H9 (cell line): Measurements from ENCODE around the gene KBTBD6. TPM values are rescaled to one million over a fixed set of nuclear protein-coding genes. Genes with fewer than 3 reads are reported as not detected.
A peak's percentile ranks its signal among the peaks of the same experiment; 100 is the strongest.

Experiments
- DNase-seq: peaks from one replicate; pipeline ENCODE4 v3.0.0-alpha.2; 2017
- H2AFZ ChIP-seq: one replicate; pipeline ENCODE4 v1.6.1; 2013; ENCODE audit warnings: mild to moderate bottlenecking, low read length, control low read depth, moderate library complexity
- H2AK5ac ChIP-seq: 2 replicates; pipeline ENCODE4 v1.6.1; 2013; ENCODE audit warnings: low read length, control low read depth, mixed read lengths; ENCODE audit not compliant: insufficient read length
- H2BK120ac ChIP-seq: one replicate; pipeline ENCODE4 v1.6.1; 2013; ENCODE audit warnings: low read depth, mild to moderate bottlenecking, low read length, control low read depth, inconsistent platforms; ENCODE audit not compliant: poor library complexity, severe bottlenecking
- H2BK12ac ChIP-seq: 2 replicates; pipeline ENCODE4 v1.6.1; 2013; ENCODE audit warnings: low read length, control low read depth, mixed read lengths, low read depth; ENCODE audit not compliant: insufficient read length
- H2BK15ac ChIP-seq: 2 replicates; pipeline ENCODE4 v1.6.1; 2013; ENCODE audit warnings: low read depth, low read length, control low read depth
- H2BK20ac ChIP-seq: one replicate; pipeline ENCODE4 v1.6.1; 2013; ENCODE audit warnings: low read depth, mild to moderate bottlenecking, low read length, control low read depth, inconsistent platforms; ENCODE audit not compliant: poor library complexity, severe bottlenecking
- H2BK5ac ChIP-seq: 2 replicates; pipeline ENCODE4 v1.6.1; 2013; ENCODE audit warnings: low read length, control low read depth, mixed read lengths; ENCODE audit not compliant: insufficient read length
- H3K14ac ChIP-seq: 2 replicates; pipeline ENCODE4 v1.6.1; 2013; ENCODE audit warnings: low read length, control low read depth; ENCODE audit not compliant: insufficient read depth
- H3K18ac ChIP-seq: 2 replicates; pipeline ENCODE4 v1.6.1; 2013; ENCODE audit warnings: low read depth, mild to moderate bottlenecking, mixed read lengths, low read length, control low read depth; ENCODE audit not compliant: insufficient read length
- H3K23ac ChIP-seq: 2 replicates; pipeline ENCODE4 v1.6.1; 2013; ENCODE audit warnings: low read length, control low read depth, mixed read lengths, low read depth; ENCODE audit not compliant: insufficient read length
- H3K23me2 ChIP-seq: 2 replicates; pipeline ENCODE4 v1.6.1; 2013; ENCODE audit warnings: low read depth, mild to moderate bottlenecking, mixed read lengths, low read length, control low read depth; ENCODE audit not compliant: insufficient read length, poor library complexity, severe bottlenecking
- H3K27ac ChIP-seq: 2 replicates; pipeline ENCODE4 v1.5.1; 2013; ENCODE audit warnings: low read length, control low read depth, mixed read lengths, low read depth; ENCODE audit not compliant: insufficient read length
- H3K27me3 ChIP-seq: 2 replicates; pipeline ENCODE4 v1.6.1; 2013; ENCODE audit warnings: low read length, control low read depth, inconsistent platforms; ENCODE audit not compliant: insufficient read depth
- H3K4ac ChIP-seq: 2 replicates; pipeline ENCODE4 v1.6.1; 2013; ENCODE audit warnings: low read depth, mild to moderate bottlenecking, control low read depth, inconsistent platforms, low read length, moderate library complexity
- H3K4me1 ChIP-seq: 2 replicates; pipeline ENCODE4 v1.6.1; 2013; ENCODE audit warnings: low read length, control low read depth, inconsistent platforms; ENCODE audit not compliant: insufficient read depth
- H3K4me2 ChIP-seq: 2 replicates; pipeline ENCODE4 v1.6.1; 2013; ENCODE audit warnings: low read length, control low read depth, mixed read lengths; ENCODE audit not compliant: insufficient read length, insufficient read depth
- H3K56ac ChIP-seq: 2 replicates; pipeline ENCODE4 v1.6.1; 2013; ENCODE audit warnings: low read depth, mild to moderate bottlenecking, mixed read lengths, low read length, control low read depth; ENCODE audit not compliant: insufficient read length
- H3K79me1 ChIP-seq: 2 replicates; pipeline ENCODE4 v1.6.1; 2013; ENCODE audit warnings: low read depth, mild to moderate bottlenecking, moderate library complexity, low read length, control low read depth, inconsistent platforms; ENCODE audit not compliant: insufficient read depth, poor library complexity, severe bottlenecking
- H3K79me2 ChIP-seq: 2 replicates; pipeline ENCODE4 v1.6.1; 2013; ENCODE audit warnings: low read length, control low read depth, inconsistent platforms; ENCODE audit not compliant: insufficient read depth
- H3K9ac ChIP-seq: 2 replicates; pipeline ENCODE4 v1.6.1; 2013; ENCODE audit warnings: low read length, control low read depth, mixed read lengths; ENCODE audit not compliant: insufficient read length; ENCODE audit errors: extremely low read depth
- H3K9me3 ChIP-seq: one replicate; pipeline ENCODE4 v1.6.1; 2013; ENCODE audit warnings: low read depth, low read length, inconsistent platforms; ENCODE audit not compliant: control insufficient read depth
- H3T11ph ChIP-seq: one replicate; pipeline ENCODE4 v1.6.1; 2013; ENCODE audit warnings: mild to moderate bottlenecking, low read length, control low read depth, inconsistent platforms
- H4K20me1 ChIP-seq: one replicate; pipeline ENCODE4 v1.6.1; 2013; ENCODE audit not compliant: control insufficient read depth, insufficient read length, insufficient read depth
- H4K5ac ChIP-seq: 2 replicates; pipeline ENCODE4 v1.6.1; 2013; ENCODE audit warnings: low read depth, mild to moderate bottlenecking, mixed read lengths, low read length, control low read depth; ENCODE audit not compliant: insufficient read length
- H4K8ac ChIP-seq: replicated peaks from 2 replicates; pipeline ENCODE4 v1.6.1; 2013; ENCODE audit warnings: low read length, control low read depth, mixed read lengths, low read depth; ENCODE audit not compliant: insufficient read length
- H4K91ac ChIP-seq: 2 replicates; pipeline ENCODE4 v1.6.1; 2013; ENCODE audit warnings: low read depth, mild to moderate bottlenecking, moderate library complexity, mixed read lengths, low read length, control low read depth; ENCODE audit not compliant: insufficient read length
- H3K27ac Mint-ChIP-seq, 3 experiments: 2 replicates in 2 of 3; 3 replicates in 1 of 3; pipeline ENCODE4 v1.8.0; 2020 to 2021; ENCODE audit warnings: mixed read lengths in 3 of 3, mild to moderate bottlenecking in 1 of 3, moderate library complexity in 1 of 3
- H3K27me3 Mint-ChIP-seq: 2 replicates; pipeline ENCODE4 v1.8.0; 2021; ENCODE audit warnings: low read depth, mild to moderate bottlenecking, moderate library complexity, mixed read lengths
- H3K36me3 Mint-ChIP-seq, 3 experiments: 2 replicates in 2 of 3; 3 replicates in 1 of 3; pipeline ENCODE4 v1.8.0; 2020 to 2021; ENCODE audit warnings: low read depth in 3 of 3, mixed read lengths in 3 of 3; ENCODE audit not compliant: insufficient read depth in 1 of 3
- H3K4me1 Mint-ChIP-seq, 2 experiments: 2 replicates each; pipeline ENCODE4 v1.8.0; 2020; ENCODE audit warnings: mixed read lengths in 2 of 2
- H3K4me3 Mint-ChIP-seq, 2 experiments: 2 replicates in 1 of 2; 3 replicates in 1 of 2; pipeline ENCODE4 v1.8.0; 2020 to 2021; ENCODE audit warnings: mild to moderate bottlenecking in 2 of 2, mixed read lengths in 2 of 2, moderate library complexity in 1 of 2
- H3K9me3 Mint-ChIP-seq, 2 experiments: 2 replicates in 1 of 2; 3 replicates in 1 of 2; pipeline ENCODE4 v1.8.0; 2020; ENCODE audit warnings: mild to moderate bottlenecking in 2 of 2, mixed read lengths in 2 of 2, moderate library complexity in 1 of 2
- CTCF ChIP-seq: fragments of 200-600 bp; sonication (generic); conservative IDR thresholded peaks from 3 replicates; pipeline ENCODE4 v1.8.0; 2021; ENCODE audit warnings: antibody characterized with exemption, mild to moderate bottlenecking
- WGBS: extraction: QIAGEN DNeasy Blood & Tissue Kit; methylation state at CpG from one replicate; pipeline ENCODE4 v1.1.7; 2013; ENCODE audit warnings: missing lambda C conversion rate, low lambda C conversion rate, mixed read lengths; ENCODE audit not compliant: insufficient read length; ENCODE audit errors: extremely low coverage; 5-methylcytosine and 5-hydroxymethylcytosine counted together
- total RNA-seq: library from RNA; stranded (reverse); gene quantifications from 2 replicates; pipeline ENCODE4 v1.2.1, GENCODE V29; 2021

The KBTBD6 gene
- total RNA-seq, 1 experiment from 2014 or later = 11.5 TPM

GRCh38 chr13:41107584-41108014, 25.0 kb downstream of the KBTBD6 start:
- Histone ChIP-seq H3K4me1 (no peaks in the 10 kb centered on the region), H3K18ac (peak overlapping the region; percentile 67), H3K27ac (no peak overlapping the region), H3K27me3 (no peaks in the 10 kb centered on the region), H3K23me2 (no peaks in the 10 kb centered on the region), H3K4ac (no peak overlapping the region), H2AFZ (no peak overlapping the region), H4K20me1 (no peaks in the 10 kb centered on the region), H3T11ph (no peak overlapping the region), H2BK12ac (no peak overlapping the region), H2BK5ac (no peak overlapping the region), H3K14ac (no peak overlapping the region), H2BK20ac (no peak overlapping the region), H3K79me1 (no peaks in the 10 kb centered on the region), H3K9ac (no peak overlapping the region), H3K23ac (no peak overlapping the region), H2BK120ac (no peak overlapping the region), H3K79me2 (no peaks in the 10 kb centered on the region), H3K4me2 (no peak overlapping the region), H4K8ac (no peak overlapping the region), H4K5ac (no peak overlapping the region), H4K91ac (no peak overlapping the region), H2AK5ac (no peak overlapping the region), H2BK15ac (no peak overlapping the region), H3K56ac (no peak overlapping the region), H3K9me3 (no peaks in the 10 kb centered on the region)
- no peak for TF ChIP-seq CTCF
- Mint-ChIP-seq H3K27ac (no peak overlapping the region; a peak in 1 of 7 replicates), H3K27me3 (no peaks in the 10 kb centered on the region), H3K9me3 (no peaks in the 10 kb centered on the region; a peak in 1 of 5 replicates), H3K4me1 (peaks cover 3 to 13% of the 10 kb centered on the region in 2 experiments), H3K36me3 (peaks cover 0 to 3% (median 0%) of the 10 kb centered on the region in 3 experiments; a peak in 2 of 7 replicates), H3K4me3 (peak overlapping the region; percentile 32 to 69; a peak in 4 of 5 replicates)
- no CpG with 5 or more reads among the region's 7 CpGs for WGBS
- peak; percentile 93 for DNase-seq
